GM12878 (cell line): ENCODE data around the gene RALB.

Experiments
- CREM ChIP-seq: IDR thresholded peaks from 2 replicates; pipeline ENCODE4 v1.6.1; 2014; ENCODE audit warnings: antibody characterized with exemption, low read depth
- CTCF ChIP-seq, 3 experiments: IDR thresholded peaks in 2 of 3; conservative IDR thresholded peaks in 1 of 3; 2 replicates each; pipeline ENCODE4 v1.5.1; 2011; ENCODE audit warnings: low read depth in 3 of 3, low read length in 3 of 3, mild to moderate bottlenecking in 3 of 3, control low read depth in 2 of 3, moderate library complexity in 2 of 3, inconsistent platforms in 1 of 3, mixed read lengths in 1 of 3; ENCODE audit not compliant: control insufficient read depth in 2 of 3, insufficient read depth in 1 of 3; ENCODE audit errors: extremely low read depth in 1 of 3

- TF ChIP-seq CREM = no peak
- TF ChIP-seq CTCF (IDR thresholded peaks at IDR 0.05 in 2 of 3, conservative IDR thresholded peaks at IDR 0.05 in 1 of 3; ENCODE audit: control insufficient read depth in 2 of 3, extremely low read depth in 1 of 3, insufficient read depth in 1 of 3, low read depth in 3 of 3, low read length in 3 of 3) = no peak
These were observed 48.6 kb upstream of the RALB start for GRCh38 chr2:120204022-120204405.
